Astrocyte (in vitro differentiated cells and primary cell): ENCODE results near the gene PGAM2.

Experiments
- CTCF ChIP-seq: IDR thresholded peaks from 2 replicates; pipeline ENCODE4 v1.5.1; 2011; ENCODE audit warnings: low read depth, mild to moderate bottlenecking, inconsistent platforms, low read length, moderate library complexity; ENCODE audit not compliant: insufficient read depth
- EZH2 ChIP-seq: IDR thresholded peaks from 2 replicates; pipeline ENCODE4 v1.6.1; 2012; ENCODE audit warnings: mild to moderate bottlenecking, low read length, inconsistent platforms; ENCODE audit not compliant: insufficient read depth

GRCh38 chr7:44048031-44048795 is 17.2 kb downstream of the PGAM2 start:
- TF ChIP-seq EZH2, result no peak
- TF ChIP-seq CTCF, result no peak
